Thyroid gland (tissue), 4 donors: ENCODE data around the gene POC1A.

ENCODE experiments used
- CTCF ChIP-seq, 6 experiments: fragments of 200-600 bp in 3 of 6; fragments of 450-650 bp in 3 of 6; sonication (generic) in 3 of 6; IDR thresholded peaks; one replicate each; pipeline ENCODE4 v1.5.1; 2016 to 2019; ENCODE audit warnings: antibody characterized with exemption in 6 of 6, mild to moderate bottlenecking in 2 of 6, inconsistent platforms in 1 of 6, moderate library complexity in 1 of 6
- POLR2A ChIP-seq, 2 donors: fragments of 450-650 bp; IDR thresholded peaks; one replicate each; pipeline ENCODE4 v1.6.1; 2017; ENCODE audit warnings: antibody characterized with exemption in 2 of 2, mild to moderate bottlenecking in 2 of 2, moderate library complexity in 1 of 2

DNA sequence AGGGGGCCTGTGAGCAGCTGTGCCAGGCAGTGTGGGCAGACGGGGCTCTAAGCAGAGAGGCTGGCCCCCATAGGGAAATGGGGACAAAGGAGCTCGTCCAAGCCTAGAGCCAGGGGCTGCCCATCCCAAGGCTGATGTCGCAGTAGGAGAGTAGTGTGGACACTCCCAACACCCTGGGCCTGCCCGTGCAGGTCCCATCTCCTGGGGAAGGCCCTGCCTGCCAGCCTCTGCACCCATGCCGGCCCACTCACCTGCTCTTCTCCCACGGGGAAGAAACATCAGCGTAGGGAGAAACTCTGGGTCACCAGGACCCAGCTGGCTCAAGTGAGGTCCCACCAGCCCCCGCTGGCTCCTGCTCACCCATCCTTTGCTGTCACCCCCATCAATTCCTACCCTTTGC, 87.2 kb downstream of the POC1A start:
- TF ChIP-seq CTCF (IDR thresholded peaks at IDR 0.05) (no peak), POLR2A (IDR thresholded peaks at IDR 0.05) (no peak)
